Measurements from ENCODE around the gene ARL6IP5. TPM values are rescaled to one million over a fixed set of nuclear protein-coding genes. Genes with fewer than 3 reads are reported as not detected.

The ARL6IP5 gene
- total RNA-seq, 1 experiment from 2014 or later, result 16.9 TPM

- H4K20me1 ChIP-seq (ENCODE audit: control insufficient read depth, insufficient read depth, insufficient read length), result no peaks in the 10 kb centered on the region
- H2BK120ac ChIP-seq (ENCODE audit: low read depth, low read length, poor library complexity, severe bottlenecking), result no peak overlapping the region
- H3K56ac ChIP-seq (ENCODE audit: insufficient read length, low read depth, low read length), result no peak overlapping the region
- no peak overlapping the region for H3K14ac ChIP-seq (ENCODE audit: insufficient read depth, low read length)
- no peak overlapping the region for H2BK20ac ChIP-seq (ENCODE audit: low read depth, low read length, poor library complexity, severe bottlenecking)
- H3K79me2 ChIP-seq (ENCODE audit: insufficient read depth, low read length), result no peaks in the 10 kb centered on the region
- H3K23me2 ChIP-seq (ENCODE audit: insufficient read length, low read depth, low read length, poor library complexity, severe bottlenecking), result no peaks in the 10 kb centered on the region
- H3K23ac ChIP-seq (ENCODE audit: insufficient read length, low read depth, low read length), result no peak overlapping the region
- no peaks in the 10 kb centered on the region for H3K4me1 Mint-ChIP-seq
- no peak overlapping the region for H4K5ac ChIP-seq (ENCODE audit: insufficient read length, low read depth, low read length)
- H3K18ac ChIP-seq (ENCODE audit: insufficient read length, low read depth, low read length), result no peak overlapping the region
- TF ChIP-seq, protein P1, sequence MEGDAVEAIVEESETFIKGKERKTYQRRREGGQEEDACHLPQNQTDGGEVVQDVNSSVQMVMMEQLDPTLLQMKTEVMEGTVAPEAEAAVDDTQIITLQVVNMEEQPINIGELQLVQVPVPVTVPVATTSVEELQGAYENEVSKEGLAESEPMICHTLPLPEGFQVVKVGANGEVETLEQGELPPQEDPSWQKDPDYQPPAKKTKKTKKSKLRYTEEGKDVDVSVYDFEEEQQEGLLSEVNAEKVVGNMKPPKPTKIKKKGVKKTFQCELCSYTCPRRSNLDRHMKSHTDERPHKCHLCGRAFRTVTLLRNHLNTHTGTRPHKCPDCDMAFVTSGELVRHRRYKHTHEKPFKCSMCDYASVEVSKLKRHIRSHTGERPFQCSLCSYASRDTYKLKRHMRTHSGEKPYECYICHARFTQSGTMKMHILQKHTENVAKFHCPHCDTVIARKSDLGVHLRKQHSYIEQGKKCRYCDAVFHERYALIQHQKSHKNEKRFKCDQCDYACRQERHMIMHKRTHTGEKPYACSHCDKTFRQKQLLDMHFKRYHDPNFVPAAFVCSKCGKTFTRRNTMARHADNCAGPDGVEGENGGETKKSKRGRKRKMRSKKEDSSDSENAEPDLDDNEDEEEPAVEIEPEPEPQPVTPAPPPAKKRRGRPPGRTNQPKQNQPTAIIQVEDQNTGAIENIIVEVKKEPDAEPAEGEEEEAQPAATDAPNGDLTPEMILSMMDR (conservative IDR thresholded peaks at IDR 0.05), result no peak
- no CpG with 5 or more reads among the region's 2 CpGs for WGBS (ENCODE audit: extremely low coverage, insufficient read length, low lambda C conversion rate)
- H3K4me2 ChIP-seq (ENCODE audit: insufficient read depth, insufficient read length, low read length), result no peak overlapping the region
- no peak overlapping the region for H2BK15ac ChIP-seq (ENCODE audit: low read depth, low read length)
- no peak overlapping the region for H3T11ph ChIP-seq (ENCODE audit: low read length)
- no peak overlapping the region for H3K27ac Mint-ChIP-seq
- H3K9ac ChIP-seq (ENCODE audit: extremely low read depth, insufficient read length, low read length), result no peak overlapping the region
- no peak for DNase-seq
- no peak overlapping the region for H3K4ac ChIP-seq (ENCODE audit: low read depth, low read length)
- H2BK5ac ChIP-seq (ENCODE audit: insufficient read length, low read length), result no peak overlapping the region
- H2AK5ac ChIP-seq (ENCODE audit: insufficient read length, low read length), result no peak overlapping the region
- no peaks in the 10 kb centered on the region for H3K79me1 ChIP-seq (ENCODE audit: insufficient read depth, low read depth, low read length, poor library complexity, severe bottlenecking)
- no peaks in the 10 kb centered on the region for H3K9me3 Mint-ChIP-seq
- no peaks in the 10 kb centered on the region for H3K27me3 ChIP-seq (ENCODE audit: insufficient read depth, low read length)
- no peak overlapping the region for H2AFZ ChIP-seq (ENCODE audit: low read length)
- no peak overlapping the region for H4K8ac ChIP-seq (replicated peaks; ENCODE audit: insufficient read length, low read depth, low read length)
- H2BK12ac ChIP-seq (ENCODE audit: insufficient read length, low read depth, low read length), result no peak overlapping the region
- H3K36me3 Mint-ChIP-seq (ENCODE audit: insufficient read depth in 1 of 3, low read depth in 3 of 3), result peaks cover 33 to 75% (median 73%) of the 10 kb centered on the region in 3 experiments
- no peak overlapping the region for H3K4me3 Mint-ChIP-seq
- H3K27me3 Mint-ChIP-seq (ENCODE audit: low read depth), result no peaks in the 10 kb centered on the region
- no peak overlapping the region for H4K91ac ChIP-seq (ENCODE audit: insufficient read length, low read depth, low read length)
- H3K27ac ChIP-seq (ENCODE audit: insufficient read length, low read depth, low read length), result no peak overlapping the region
- no peaks in the 10 kb centered on the region for H3K4me1 ChIP-seq (ENCODE audit: insufficient read depth, low read length)
- H3K9me3 ChIP-seq (ENCODE audit: control insufficient read depth, low read depth, low read length), result no peaks in the 10 kb centered on the region
These were observed 25.9 kb upstream of the ARL6IP5 start for GRCh38 chr3:69058947-69059224.

All from H9 (cell line).